Measurements from ENCODE around the gene COL6A3. TPM values are rescaled to one million over a fixed set of nuclear protein-coding genes. Genes with fewer than 3 reads are reported as not detected.
"Not testable (repeated sequence)": the region's sequence is repeated elsewhere in the genome, so short reads cannot be mapped to it uniquely, and the experiment has no call there.

COL6A3 gene
- total RNA-seq, 2 donors from 2014 or later, result 61.6 to 103 TPM

DNA sequence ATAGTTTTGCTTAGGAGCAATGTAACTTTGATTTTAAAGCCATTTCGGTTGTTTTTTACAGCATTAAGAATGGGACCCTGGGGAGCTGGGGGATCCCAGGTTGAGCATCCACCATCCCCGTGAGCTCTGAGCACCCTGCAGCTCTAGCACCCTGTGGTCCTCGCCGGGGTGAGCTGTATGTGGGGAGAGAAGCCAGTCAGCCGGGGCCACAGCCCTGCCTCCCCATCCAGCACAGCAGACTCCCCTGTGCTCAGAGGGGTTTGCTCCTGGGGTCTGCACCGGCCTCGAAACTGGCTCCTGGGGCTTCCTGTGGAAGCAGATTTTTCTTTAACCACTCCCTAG, 1.3 kb downstream of the COL6A3 start:
- H3K36me3 ChIP-seq, result no peaks in the 10 kb centered on the region
- peak overlapping the region; percentile 81 to 83 for H3K27ac ChIP-seq
- no peaks in the 10 kb centered on the region for H3K27me3 ChIP-seq
- H3K4me1 ChIP-seq, result peaks cover 0 to 9% of the 10 kb centered on the region in 2 donors
- no peaks in the 10 kb centered on the region for H3K9me3 ChIP-seq
- TF ChIP-seq, protein P1, sequence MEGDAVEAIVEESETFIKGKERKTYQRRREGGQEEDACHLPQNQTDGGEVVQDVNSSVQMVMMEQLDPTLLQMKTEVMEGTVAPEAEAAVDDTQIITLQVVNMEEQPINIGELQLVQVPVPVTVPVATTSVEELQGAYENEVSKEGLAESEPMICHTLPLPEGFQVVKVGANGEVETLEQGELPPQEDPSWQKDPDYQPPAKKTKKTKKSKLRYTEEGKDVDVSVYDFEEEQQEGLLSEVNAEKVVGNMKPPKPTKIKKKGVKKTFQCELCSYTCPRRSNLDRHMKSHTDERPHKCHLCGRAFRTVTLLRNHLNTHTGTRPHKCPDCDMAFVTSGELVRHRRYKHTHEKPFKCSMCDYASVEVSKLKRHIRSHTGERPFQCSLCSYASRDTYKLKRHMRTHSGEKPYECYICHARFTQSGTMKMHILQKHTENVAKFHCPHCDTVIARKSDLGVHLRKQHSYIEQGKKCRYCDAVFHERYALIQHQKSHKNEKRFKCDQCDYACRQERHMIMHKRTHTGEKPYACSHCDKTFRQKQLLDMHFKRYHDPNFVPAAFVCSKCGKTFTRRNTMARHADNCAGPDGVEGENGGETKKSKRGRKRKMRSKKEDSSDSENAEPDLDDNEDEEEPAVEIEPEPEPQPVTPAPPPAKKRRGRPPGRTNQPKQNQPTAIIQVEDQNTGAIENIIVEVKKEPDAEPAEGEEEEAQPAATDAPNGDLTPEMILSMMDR (IDR thresholded peaks at IDR 0.05), result no peak
- H3K4me3 ChIP-seq, result peak overlapping the region; percentile 39 to 54
- no peak for DNase-seq (ENCODE audit: low spot score)

DNA sequence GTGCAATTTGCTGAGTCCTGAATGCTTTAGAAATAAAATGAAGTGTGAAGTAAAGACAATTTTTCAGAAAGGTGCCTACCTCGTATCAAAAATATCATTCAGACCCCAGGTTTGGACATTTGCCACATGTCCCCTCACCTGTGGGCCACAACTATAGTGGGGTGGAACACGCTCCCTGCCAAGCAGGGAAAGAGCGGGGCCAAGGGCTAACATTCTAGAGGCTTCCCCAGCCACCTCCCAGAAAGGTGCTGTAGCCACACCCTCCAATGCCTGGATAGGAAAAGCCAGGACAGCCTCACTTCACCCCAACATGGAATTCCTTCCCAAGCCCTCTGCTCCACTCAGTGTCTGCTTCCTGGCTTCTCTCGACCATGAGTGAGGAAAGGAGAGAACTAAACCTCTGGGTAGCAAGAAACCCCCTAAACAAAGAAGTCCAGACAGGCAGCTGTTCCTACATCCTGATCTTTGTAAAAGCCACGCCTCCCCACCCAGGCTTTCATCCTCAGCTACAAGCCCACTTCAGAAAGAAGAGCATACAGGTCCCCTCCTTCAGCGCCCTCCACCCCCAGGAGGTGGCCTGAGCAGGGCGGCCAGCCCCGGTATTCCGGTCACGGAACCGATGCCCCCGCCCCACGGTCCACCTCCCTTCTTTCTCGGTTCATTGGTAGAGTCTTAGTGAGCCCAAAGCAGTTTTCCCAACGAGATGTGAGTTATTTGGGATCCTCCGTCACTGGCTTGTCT, 2.1 kb downstream of the COL6A3 start:
- peak overlapping the region; percentile 39 to 54 for H3K4me3 ChIP-seq
- no peaks in the 10 kb centered on the region for H3K9me3 ChIP-seq
- H3K27me3 ChIP-seq, result no peaks in the 10 kb centered on the region
- TF ChIP-seq, protein P1 (IDR thresholded peaks at IDR 0.05), result no peak
- H3K4me1 ChIP-seq, result peaks cover 0 to 15% of the 10 kb centered on the region in 2 donors
- DNase-seq (ENCODE audit: low spot score), result no peak
- H3K36me3 ChIP-seq, result no peaks in the 10 kb centered on the region
- peak overlapping the region; percentile 81 to 83 for H3K27ac ChIP-seq

- H3K27ac ChIP-seq, result peak overlapping the region; percentile 81 to 83
- H3K9me3 ChIP-seq, result no peaks in the 10 kb centered on the region
- no peak for DNase-seq (ENCODE audit: low spot score)
- no peaks in the 10 kb centered on the region for H3K27me3 ChIP-seq
- peak overlapping the region; percentile 39 to 54 for H3K4me3 ChIP-seq
- no peaks in the 10 kb centered on the region for H3K36me3 ChIP-seq
- TF ChIP-seq, protein P1 (IDR thresholded peaks at IDR 0.05), result no peak
- peaks cover 0 to 20% of the 10 kb centered on the region in 2 donors for H3K4me1 ChIP-seq
These were observed 2.8 kb downstream of the COL6A3 start for GRCh38 chr2:237411092-237411601.

DNA sequence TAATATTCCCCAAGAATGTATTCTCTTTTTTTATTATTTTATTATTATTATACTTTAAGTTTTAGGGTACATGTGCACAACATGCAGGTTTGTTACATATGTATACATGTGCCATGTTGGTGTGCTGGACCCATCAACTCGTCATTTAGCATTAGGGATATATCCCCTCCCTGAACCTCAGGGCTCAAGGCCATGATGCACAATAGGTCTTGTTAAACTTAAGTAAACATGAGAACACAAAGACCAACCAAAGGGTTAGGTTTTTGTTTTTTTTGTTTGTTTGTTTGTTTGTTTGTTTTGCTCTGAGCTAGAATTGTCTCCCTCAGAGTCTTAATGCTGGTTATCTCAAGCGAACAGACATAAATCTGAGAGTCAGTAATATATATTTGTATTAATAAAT, 4.7 kb downstream of the COL6A3 start:
- peak overlapping the region; percentile 62 to 83 for H3K27ac ChIP-seq
- not testable (repeated sequence) for DNase-seq (ENCODE audit: low spot score); H3K36me3 ChIP-seq; H3K27me3 ChIP-seq; H3K9me3 ChIP-seq
- H3K4me3 ChIP-seq, result peak overlapping the region in 1 of 2 donors; percentile 54
- H3K4me1 ChIP-seq, result peaks cover 0 to 24% of the 10 kb centered on the region in 2 donors

DNA sequence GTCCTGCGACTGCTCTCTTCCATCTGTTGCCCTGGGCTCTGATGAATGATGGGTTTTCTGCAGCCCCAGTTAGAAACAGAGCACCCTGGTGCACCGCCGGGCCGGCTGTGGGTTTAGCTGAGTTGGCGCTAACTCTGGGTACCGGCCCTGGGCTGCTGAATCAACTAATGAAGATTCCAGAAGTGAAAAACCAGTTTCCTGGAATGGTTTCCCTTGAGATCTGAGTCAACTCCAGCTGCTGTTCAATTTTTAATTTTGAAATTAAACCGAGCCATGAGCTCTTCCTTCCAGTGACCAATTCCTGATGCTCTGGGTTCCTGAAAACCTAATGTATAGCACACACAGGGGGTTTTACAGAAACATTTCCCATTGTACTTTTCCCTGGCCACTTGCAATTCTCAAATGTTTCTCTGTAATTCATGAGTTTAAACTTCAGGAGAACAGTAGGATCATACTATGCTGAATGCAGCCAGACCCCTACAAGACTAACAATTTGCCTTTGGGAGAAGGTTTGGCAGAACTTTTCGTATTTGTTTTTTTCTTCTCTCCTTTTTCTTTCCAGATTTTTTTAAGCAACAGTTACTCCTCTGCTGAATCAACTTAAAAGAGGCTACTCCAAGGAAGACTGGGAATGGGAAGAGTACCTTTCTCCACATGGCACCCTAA, 5.5 kb downstream of the COL6A3 start:
- TF ChIP-seq, protein P1 (IDR thresholded peaks at IDR 0.05), result no peak
- no peak for DNase-seq (ENCODE audit: low spot score)
- Histone ChIP-seq H3K27ac (peak overlapping the region; percentile 62 to 83), H3K4me1 (peaks cover 0 to 32% of the 10 kb centered on the region in 2 donors), H3K4me3 (peak overlapping the region in 1 of 2 donors; percentile 54), H3K27me3 (no peaks in the 10 kb centered on the region), H3K36me3 (no peaks in the 10 kb centered on the region), H3K9me3 (no peaks in the 10 kb centered on the region)

DNA sequence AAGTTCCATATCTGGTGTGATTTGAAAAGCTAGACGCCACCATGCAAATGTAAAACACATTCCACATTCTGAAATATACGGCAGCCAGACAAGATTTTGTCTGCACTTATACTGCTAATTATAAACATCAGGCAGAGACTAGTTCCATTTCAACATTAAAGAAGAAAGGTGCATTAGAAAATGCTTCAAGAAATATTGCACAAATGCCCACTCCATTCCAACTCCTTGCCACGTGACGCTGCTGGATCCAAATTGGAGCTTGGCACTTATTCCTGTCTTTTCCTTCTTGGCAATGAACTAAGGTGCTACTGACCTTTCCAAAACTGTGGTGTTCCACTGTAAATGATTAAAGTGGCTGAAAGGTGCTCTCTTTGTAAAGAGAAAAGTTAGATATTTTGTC, 6.3 kb downstream of the COL6A3 start:
- peaks cover 0 to 32% of the 10 kb centered on the region in 2 donors for H3K4me1 ChIP-seq
- DNase-seq (ENCODE audit: low spot score), result no peak
- peak overlapping the region; percentile 62 to 83 for H3K27ac ChIP-seq
- H3K36me3 ChIP-seq, result no peaks in the 10 kb centered on the region
- H3K27me3 ChIP-seq, result no peaks in the 10 kb centered on the region
- H3K4me3 ChIP-seq, result no peak overlapping the region
- H3K9me3 ChIP-seq, result no peaks in the 10 kb centered on the region
- TF ChIP-seq, protein P1 (IDR thresholded peaks at IDR 0.05), result no peak

Data from right atrium auricular region (tissue), 2 donors.